ENCODE data around the gene LRRC8E.

Gene LRRC8E

DNA sequence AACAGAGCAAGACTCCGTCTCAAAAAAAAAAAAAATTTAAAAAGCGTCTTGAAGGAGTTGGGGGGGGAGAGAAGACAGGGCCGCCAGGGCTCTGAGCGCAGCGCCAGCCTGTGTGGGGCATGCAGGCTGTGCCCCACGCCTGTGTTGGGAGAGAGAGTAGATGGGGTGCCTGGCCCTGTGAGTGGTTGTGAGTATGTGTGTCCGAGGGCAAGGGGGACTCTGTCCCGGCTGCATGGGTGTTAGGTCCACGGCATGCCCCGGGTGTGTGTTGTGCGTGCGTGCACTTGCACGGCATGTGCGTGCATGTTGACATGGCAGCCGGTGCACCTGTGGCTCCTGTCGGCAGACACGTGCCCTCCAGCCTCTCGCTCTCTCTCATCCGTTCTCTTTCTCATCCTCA is 18.8 kb downstream of the LRRC8E start:
- no peak for TF ChIP-seq CTCF (conservative IDR thresholded peaks at IDR 0.05; ENCODE audit: low read depth, low read length)
- DNase-seq (ENCODE audit: low read depth): no peak
- no peak overlapping the region for H3K4me3 ChIP-seq (ENCODE audit: low read length)

DNA sequence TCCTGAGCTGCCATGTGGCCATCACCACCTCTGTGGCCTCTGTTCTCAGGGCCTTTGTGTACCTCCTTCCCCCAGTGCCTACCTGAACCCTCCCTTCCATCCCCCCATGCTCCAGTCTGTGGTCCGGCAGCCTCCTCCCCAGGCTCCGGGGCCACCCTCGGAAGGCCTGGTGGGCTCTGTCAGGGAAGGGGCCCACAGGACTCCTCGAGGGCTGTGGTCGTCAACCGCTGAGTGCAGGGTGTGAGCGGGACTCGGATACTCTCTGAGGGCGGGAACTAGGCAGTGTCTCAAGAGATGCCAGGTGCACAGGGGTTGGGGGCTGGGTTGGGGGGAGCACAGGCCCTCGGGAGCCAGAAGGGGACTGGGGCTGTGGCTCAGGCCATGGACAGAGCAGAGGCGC is 19.2 kb downstream of the LRRC8E start:
- H3K4me3 ChIP-seq (ENCODE audit: low read length): no peak overlapping the region
- TF ChIP-seq CTCF (conservative IDR thresholded peaks at IDR 0.05; ENCODE audit: low read depth, low read length): no peak
- no peak for DNase-seq (ENCODE audit: low read depth)

GRCh38 chr19:7908078-7908699 is 19.9 kb downstream of the LRRC8E start:
- DNase-seq (ENCODE audit: low read depth): no peak
- TF ChIP-seq CTCF (conservative IDR thresholded peaks at IDR 0.05; ENCODE audit: low read depth, low read length): no peak
- H3K4me3 ChIP-seq (ENCODE audit: low read length): no peak overlapping the region

GRCh38 chr19:7908742-7909461 is 20.6 kb downstream of the LRRC8E start:
- no peak for DNase-seq (ENCODE audit: low read depth)
- no peak for TF ChIP-seq CTCF (conservative IDR thresholded peaks at IDR 0.05; ENCODE audit: low read depth, low read length)
- no peak overlapping the region for H3K4me3 ChIP-seq (ENCODE audit: low read length)

GRCh38 chr19:7909471-7910067 is 21.3 kb downstream of the LRRC8E start:
- no peak for TF ChIP-seq CTCF (conservative IDR thresholded peaks at IDR 0.05; ENCODE audit: low read depth, low read length)
- DNase-seq (ENCODE audit: low read depth): no peak
- no peak overlapping the region for H3K4me3 ChIP-seq (ENCODE audit: low read length)

DNA sequence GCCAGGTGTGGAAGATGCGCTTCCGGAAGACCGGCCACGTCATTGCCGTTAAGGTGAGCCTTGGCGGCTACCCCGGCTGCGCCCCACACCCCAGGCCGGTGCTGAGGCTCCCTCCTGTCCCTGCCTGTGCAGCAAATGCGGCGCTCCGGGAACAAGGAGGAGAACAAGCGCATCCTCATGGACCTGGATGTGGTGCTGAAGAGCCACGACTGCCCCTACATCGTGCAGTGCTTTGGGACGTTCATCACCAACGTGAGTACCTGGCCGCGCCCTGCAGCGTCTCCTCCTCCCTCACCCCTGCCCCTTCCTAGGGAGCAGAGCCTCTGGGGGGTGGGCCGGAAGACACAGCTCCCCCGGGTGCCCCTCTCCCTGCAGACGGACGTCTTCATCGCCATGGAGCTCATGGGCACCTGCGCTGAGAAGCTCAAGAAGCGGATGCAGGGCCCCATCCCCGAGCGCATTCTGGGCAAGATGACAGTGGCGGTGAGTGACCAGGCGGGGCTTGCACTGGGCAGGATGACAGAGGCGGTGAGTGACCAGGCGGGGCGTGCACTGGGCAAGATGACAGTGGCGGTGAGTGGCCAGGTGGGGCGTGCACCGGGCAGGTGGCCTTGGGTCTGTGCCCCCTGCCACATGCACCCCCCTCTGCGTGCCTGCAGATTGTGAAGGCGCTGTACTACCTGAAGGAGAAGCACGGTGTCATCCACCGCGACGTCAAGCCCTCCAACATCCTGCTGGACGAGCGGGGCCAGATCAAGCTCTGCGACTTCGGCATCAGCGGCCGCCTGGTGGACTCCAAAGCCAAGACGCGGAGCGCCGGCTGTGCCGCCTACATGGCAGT is 22.2 kb downstream of the LRRC8E start:
- no peak for DNase-seq (ENCODE audit: low read depth)
- no peak for TF ChIP-seq CTCF (conservative IDR thresholded peaks at IDR 0.05; ENCODE audit: low read depth, low read length)
- no peak overlapping the region for H3K4me3 ChIP-seq (ENCODE audit: low read length)

Data from retinal pigment epithelial cell (primary cell).